CD1c-positive myeloid dendritic cell (primary cell): ENCODE measurements around the gene OR2Y1.
"Not testable (repeated sequence)": the region's sequence is repeated elsewhere in the genome, so short reads cannot be mapped to it uniquely, and the experiment has no call there.

Source experiments
- DNase-seq: peaks from one replicate; pipeline ENCODE4 v3.0.0-alpha.2; 2016; ENCODE audit errors: extremely low spot score

OR2Y1 gene

GRCh38 chr5:180739271-180739670, 587 bp downstream of the OR2Y1 start:
- DNase-seq, result no peak

GRCh38 chr5:180736536-180736935, 3.3 kb downstream of the OR2Y1 start:
- no peak for DNase-seq

GRCh38 chr5:180724944-180725343, 14.9 kb downstream of the OR2Y1 start:
- no peak for DNase-seq

- DNase-seq, result no peak
These were observed 15.9 kb downstream of the OR2Y1 start for GRCh38 chr5:180723936-180724335.

GRCh38 chr5:180720486-180720885, 19.4 kb downstream of the OR2Y1 start:
- DNase-seq, result no peak

- no peak for DNase-seq
These were observed 20.1 kb downstream of the OR2Y1 start for GRCh38 chr5:180719781-180720180.

GRCh38 chr5:180718810-180719453, 20.9 kb downstream of the OR2Y1 start:
- peak; percentile 30 for DNase-seq

GRCh38 chr5:180717989-180718388, 21.9 kb downstream of the OR2Y1 start:
- no peak for DNase-seq

GRCh38 chr5:180704362-180704761, 35.5 kb downstream of the OR2Y1 start:
- DNase-seq, result no peak

GRCh38 chr5:180703912-180704311, 35.9 kb downstream of the OR2Y1 start:
- no peak for DNase-seq

- not testable (repeated sequence) for DNase-seq
These were observed 36.5 kb downstream of the OR2Y1 start for GRCh38 chr5:180703371-180703770.

- DNase-seq, result not testable (repeated sequence)
These were observed 39.4 kb downstream of the OR2Y1 start for GRCh38 chr5:180700440-180700839.

- no peak for DNase-seq
These were observed 40.8 kb downstream of the OR2Y1 start for GRCh38 chr5:180699042-180699441.

GRCh38 chr5:180696116-180696515, 43.7 kb downstream of the OR2Y1 start:
- no peak for DNase-seq

- DNase-seq, result no peak
These were observed 47.4 kb downstream of the OR2Y1 start for GRCh38 chr5:180692429-180692828.

- no peak for DNase-seq
These were observed 48.8 kb downstream of the OR2Y1 start for GRCh38 chr5:180691046-180691445.

GRCh38 chr5:180690562-180690961, 49.3 kb downstream of the OR2Y1 start:
- no peak for DNase-seq

- DNase-seq, result no peak
These were observed 50.1 kb downstream of the OR2Y1 start for GRCh38 chr5:180689775-180690174.
